ENCODE measurements around the gene POLG.

Gene POLG

GRCh38 chr15:89353991-89354390, 19.4 kb upstream of the POLG start:
- DNase-seq, result no peak

DNA sequence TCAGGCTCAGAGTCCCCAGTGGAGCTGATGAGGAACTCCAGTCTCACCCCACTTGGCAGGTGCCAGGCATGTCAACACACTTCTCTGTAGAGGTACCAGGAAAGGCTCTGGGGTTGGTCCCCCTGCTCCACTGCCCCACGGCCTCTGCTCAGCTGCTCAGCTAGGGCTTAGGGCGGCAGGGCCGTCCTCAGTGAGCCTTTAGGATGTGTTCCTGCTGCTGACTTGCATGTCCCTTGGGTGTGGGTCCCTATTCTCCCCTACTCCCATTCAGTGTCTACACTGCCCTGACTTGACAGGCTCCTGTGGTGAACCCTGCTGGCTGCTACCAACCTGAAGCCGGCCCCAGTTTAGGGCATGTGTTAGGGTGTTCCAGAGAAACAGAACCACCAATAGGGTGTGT, 17.9 kb upstream of the POLG start:
- no peak for DNase-seq

GRCh38 chr15:89349206-89349558, 14.6 kb upstream of the POLG start:
- DNase-seq, result no peak

- DNase-seq, result no peak
These were observed 12.1 kb upstream of the POLG start for GRCh38 chr15:89346516-89347231.

DNA sequence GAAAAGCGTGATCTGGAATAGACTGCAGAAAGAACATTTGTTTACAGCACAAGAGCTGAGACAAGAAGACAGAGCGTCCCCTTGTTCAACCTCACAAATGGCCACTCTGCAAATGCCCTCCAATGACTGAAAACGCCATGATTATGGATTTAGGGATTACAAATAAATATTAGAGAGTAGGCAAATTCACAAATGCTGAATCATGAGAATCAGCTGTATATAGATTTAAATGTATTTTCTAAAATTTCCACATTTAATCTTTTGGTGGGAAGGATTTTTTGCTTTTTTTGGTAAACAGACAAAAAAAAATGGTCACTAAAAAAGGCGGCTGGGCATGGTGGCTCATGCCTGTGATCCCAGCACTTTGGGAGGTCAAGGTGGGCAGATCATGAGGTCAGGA, 10.6 kb upstream of the POLG start:
- DNase-seq, result no peak

- DNase-seq, result no peak
These were observed 8.2 kb upstream of the POLG start for GRCh38 chr15:89342840-89343239.

- peak; percentile 37 for DNase-seq
These were observed 6.8 kb upstream of the POLG start for GRCh38 chr15:89341316-89342005.

GRCh38 chr15:89340573-89340972, 5.9 kb upstream of the POLG start:
- no peak for DNase-seq

DNA sequence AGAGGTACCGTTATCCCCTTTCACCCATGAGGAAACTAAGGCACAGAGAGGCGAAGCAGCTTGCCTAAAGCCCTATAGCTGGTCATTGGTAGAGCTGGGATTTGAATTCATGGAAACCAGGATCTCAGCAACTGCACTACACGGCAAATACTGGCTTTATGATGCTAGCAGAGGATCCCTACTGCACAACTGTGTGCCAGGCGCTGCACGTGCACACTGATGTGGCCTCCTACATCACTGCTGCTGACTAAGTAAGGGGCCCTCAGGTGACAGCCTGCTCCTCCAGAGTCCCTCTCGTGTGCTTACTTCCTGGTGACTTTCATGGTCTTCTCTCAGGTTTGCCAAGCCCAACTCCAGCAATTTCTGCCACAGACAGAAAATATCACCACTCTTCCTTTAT, 3.4 kb upstream of the POLG start:
- no peak for DNase-seq

- DNase-seq, result peak; percentile 64
These were observed 846 bp upstream of the POLG start for GRCh38 chr15:89335298-89336041.

- no peak for DNase-seq
These were observed 590 bp downstream of the POLG start for GRCh38 chr15:89333959-89334509.

- no peak for DNase-seq
These were observed 1.4 kb downstream of the POLG start for GRCh38 chr15:89333011-89333860.

DNA sequence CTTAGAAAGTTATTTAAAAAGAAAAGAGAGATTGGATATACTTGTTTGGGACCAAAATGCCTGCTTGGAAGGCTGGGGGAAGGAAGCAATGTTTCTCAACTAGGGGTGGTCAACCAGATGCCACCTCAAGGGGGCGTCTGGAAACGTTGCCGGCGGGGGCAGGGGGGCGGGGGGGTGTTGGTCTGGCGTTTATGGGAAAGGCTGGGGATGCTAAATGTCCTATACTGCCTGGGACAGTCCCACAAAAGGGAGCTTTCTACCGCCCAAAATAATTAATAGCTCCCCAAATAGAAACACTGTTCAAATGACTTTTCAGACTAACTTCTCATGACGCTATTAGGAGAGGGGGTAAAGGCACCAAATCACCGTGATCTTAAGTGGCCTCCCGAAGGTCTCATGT, 2.2 kb downstream of the POLG start:
- no peak for DNase-seq

GRCh38 chr15:89330881-89331595, 3.6 kb downstream of the POLG start:
- DNase-seq, result no peak

- DNase-seq, result no peak
These were observed 4.5 kb downstream of the POLG start for GRCh38 chr15:89330119-89330518.

DNA sequence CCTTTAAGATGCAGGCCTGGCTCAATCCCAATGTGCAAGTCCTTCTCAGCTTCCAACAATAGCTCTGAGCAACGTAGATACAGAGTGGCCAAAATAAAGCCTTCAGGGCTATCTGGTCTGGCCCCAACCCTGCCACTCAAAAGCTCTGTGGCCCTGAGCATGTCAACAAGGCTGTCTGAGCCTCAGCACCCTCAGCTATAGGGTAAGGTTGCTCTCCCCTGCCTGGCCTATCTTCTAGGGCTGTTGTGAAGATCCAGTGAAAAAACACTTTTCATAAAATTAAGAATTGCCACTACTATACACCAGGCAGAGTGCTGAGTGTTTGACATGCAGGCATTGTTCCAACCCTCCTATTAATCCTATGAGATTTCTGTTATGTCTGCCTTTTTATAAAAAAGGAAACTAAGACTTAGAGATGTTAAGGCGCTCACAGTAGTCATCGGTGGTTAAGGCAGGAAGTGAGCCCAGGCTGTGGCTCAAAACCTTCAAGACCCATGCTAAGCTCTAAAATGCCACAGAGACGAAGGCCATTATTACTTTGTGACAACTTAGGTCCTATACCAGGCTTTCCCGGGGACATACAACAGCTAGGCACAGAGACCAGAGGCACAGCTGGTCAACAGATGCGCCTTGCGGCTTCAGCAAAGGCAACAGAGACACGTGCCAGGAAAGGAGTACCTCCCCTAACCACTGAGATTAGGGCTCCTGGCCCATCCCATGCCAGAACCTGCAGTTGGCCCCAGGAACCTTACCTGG, 5.1 kb downstream of the POLG start:
- no peak for DNase-seq

DNA sequence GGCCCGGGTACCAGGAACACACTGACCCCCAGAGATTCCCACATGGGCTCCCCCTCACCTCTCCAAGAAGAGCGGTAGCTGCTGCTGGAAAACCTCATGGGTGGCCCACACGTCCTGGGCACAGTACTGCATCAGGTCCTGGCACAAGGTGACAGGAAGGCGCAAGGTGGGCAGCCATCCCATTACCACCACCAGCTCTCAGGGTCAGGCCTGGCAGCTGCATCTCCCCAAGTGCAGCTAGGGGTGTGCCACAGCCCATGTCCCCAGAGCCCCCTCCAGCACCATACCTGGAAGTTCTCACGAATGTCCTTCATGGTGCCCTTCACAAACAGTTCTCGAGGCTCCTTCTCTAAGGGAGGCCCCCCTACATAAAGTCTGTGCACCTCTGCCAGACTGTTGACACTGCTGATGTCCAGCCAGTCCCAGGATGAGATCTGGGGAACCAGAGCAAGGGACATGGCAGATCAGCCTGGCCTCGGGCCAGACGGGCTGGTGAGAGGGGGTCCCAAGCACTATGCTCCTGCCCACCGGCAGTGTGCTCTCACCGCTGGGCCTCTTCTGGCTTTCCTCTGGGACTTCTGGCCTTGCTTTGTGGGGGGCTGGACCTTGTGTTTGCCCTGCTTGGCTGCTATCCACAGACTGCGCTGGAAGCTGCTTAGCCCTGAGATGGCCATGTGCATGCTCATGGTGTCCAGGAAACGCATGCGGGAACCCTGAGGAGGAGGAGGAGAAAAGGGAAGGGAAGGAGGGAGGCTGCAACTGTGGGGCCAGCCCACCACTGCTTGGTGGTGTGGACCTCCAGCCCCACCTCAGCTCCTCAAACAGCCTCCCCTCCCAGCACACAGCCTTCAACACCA, 6.0 kb downstream of the POLG start:
- no peak for DNase-seq

DNA sequence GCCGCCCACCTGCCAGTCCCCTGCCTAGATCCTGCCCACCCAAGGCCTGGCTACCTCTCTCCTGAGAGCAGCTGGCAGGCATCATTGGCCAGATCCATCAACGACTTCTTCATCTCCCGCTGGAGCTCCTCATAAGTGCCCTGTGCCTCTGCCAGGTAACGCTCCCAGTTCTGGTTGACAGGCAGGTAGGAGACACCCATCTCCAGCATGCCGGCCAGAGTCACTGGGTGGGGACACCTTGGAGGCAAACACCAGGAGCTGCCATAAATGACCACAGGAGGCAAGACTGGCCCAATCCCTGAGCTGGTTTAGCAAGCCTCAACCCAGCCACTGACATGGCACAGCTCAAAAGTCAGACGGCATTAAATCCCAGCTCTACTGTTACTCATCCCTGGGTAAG, 7.5 kb downstream of the POLG start:
- no peak for DNase-seq

- peak; percentile 24 for DNase-seq
These were observed 8.3 kb downstream of the POLG start for GRCh38 chr15:89326316-89326715.

DNA sequence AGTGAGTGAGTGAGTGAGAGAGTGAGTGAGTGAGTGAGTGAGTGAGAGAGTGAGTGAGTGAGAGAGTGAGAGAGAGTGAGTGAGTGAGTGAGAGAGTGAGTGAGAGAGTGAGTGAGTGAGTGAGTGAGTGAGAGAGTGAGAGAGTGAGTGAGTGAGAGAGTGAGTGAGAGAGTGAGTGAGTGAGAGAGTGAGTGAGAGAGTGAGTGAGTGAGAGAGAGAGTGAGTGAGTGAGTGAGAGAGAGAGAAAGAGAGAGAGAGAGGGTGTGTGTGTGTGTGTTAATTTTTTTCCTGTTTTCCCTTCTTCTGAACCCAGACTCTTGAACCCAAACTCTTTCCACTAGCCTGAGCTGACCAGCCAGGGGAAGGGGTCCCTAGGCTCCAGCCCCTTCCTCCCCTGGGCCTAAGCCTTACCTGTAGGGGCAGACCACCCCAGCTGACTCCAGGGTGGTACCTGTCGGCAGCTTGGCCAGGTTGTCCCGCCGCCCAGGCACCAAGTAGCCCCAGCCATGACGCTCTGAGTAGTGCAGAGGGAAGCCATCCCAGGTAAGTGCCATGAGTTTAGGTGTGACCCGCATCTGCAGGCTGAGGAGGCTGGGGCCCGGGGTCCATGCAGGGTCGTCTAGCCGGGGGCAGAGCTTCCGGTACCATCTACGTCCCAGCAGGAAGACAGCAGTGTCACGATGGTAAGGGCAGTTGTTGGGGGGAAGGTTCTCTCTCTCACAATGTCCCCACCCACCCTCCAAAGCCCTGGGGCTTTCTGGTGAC, 9.4 kb downstream of the POLG start:
- DNase-seq, result no peak
